ENCODE measurements around the gene STK32A.

STK32A gene

DNA sequence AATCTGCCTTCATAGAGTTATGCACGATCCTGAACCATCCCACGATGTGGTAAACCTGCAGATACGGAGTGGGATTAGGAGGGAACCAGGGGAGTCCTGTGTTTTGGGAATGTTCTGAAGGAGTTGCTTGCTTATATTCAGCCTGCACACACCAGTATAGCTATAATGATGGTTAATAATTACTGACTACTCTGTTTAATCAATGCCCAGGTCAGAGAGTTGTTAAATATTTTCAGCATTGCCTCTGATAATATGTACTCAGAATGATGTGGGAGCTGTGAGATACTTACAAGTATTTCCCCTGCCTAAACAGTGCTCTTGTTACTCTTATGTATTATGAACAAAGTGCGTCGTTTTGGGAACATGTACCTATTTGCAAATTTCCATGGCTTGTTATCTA is 34.8 kb upstream of the STK32A start:
- no peak for TF ChIP-seq CTCF (IDR thresholded peaks at IDR 0.05; ENCODE audit: insufficient read depth, low read depth, low read length, missing control alignments)
- no peak overlapping the region for H3K4me3 ChIP-seq (ENCODE audit: low read length)
- DNase-seq (ENCODE audit: low read depth): no peak

DNA sequence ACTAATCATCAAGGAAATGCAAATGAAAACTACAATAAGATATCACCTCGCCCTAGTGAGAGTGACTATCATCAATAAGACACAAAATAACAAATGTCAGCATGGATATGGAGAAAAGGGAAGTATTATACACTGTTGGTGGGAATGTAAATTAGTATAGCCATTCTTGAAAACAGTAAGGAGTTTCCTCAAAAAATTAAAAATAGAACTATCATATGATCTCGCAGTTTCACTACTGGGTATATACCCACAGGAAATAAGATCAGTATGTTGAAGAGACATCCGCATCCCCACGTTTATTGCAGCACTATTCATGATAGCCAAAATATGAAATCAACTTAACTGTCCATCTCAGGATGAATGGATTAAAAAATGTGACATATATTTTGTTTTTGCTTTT is 31.6 kb upstream of the STK32A start:
- no peak overlapping the region for H3K4me3 ChIP-seq (ENCODE audit: low read length)
- TF ChIP-seq CTCF (IDR thresholded peaks at IDR 0.05; ENCODE audit: insufficient read depth, low read depth, low read length, missing control alignments): no peak
- DNase-seq (ENCODE audit: low read depth): no peak

DNA sequence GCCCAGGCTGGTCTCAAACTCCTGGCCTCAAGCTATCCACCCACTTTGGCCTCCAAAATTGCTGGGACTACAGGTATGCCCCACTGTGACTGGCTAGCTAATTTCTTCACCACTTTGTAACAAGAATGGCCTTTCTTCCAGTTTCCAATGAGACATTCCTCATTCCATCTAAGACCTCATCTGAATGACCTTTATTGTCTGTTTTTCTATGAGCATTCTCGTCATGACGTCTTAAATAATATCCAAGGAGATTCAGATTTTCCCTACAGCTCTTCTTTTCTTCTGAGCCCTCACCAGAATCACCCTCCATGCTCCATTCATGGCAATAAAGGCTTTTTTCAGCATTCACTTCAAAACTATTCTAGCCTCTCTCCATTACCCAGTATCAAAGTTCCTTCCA is 30.2 kb upstream of the STK32A start:
- DNase-seq (ENCODE audit: low read depth): no peak
- no peak for TF ChIP-seq CTCF (IDR thresholded peaks at IDR 0.05; ENCODE audit: insufficient read depth, low read depth, low read length, missing control alignments)
- no peak overlapping the region for H3K4me3 ChIP-seq (ENCODE audit: low read length)

GRCh38 chr5:147208134-147208533 is 26.7 kb upstream of the STK32A start:
- DNase-seq (ENCODE audit: low read depth): peak; percentile 10
- no peak overlapping the region for H3K4me3 ChIP-seq (ENCODE audit: low read length)
- no peak for TF ChIP-seq CTCF (IDR thresholded peaks at IDR 0.05; ENCODE audit: insufficient read depth, low read depth, low read length, missing control alignments)

- DNase-seq (ENCODE audit: low read depth): no peak
- H3K4me3 ChIP-seq (ENCODE audit: low read length): no peak overlapping the region
- no peak for TF ChIP-seq CTCF (IDR thresholded peaks at IDR 0.05; ENCODE audit: insufficient read depth, low read depth, low read length, missing control alignments)
Measured at GRCh38 chr5:147216552-147217154, 18.2 kb upstream of the STK32A start.

- no peak for DNase-seq (ENCODE audit: low read depth)
- TF ChIP-seq CTCF (IDR thresholded peaks at IDR 0.05; ENCODE audit: insufficient read depth, low read depth, low read length, missing control alignments): no peak
- H3K4me3 ChIP-seq (ENCODE audit: low read length): no peak overlapping the region
Measured at GRCh38 chr5:147223343-147223742, 11.5 kb upstream of the STK32A start.

Measured in epithelial cell of esophagus (primary cell).